T-helper 17 cell (primary cell): ENCODE measurements around the gene LRRC28. TPM values are rescaled to one million over a fixed set of nuclear protein-coding genes. Genes with fewer than 3 reads are reported as not detected.
A peak's percentile ranks its signal among the peaks of the same experiment; 100 is the strongest.
"Not testable (repeated sequence)": the region's sequence is repeated elsewhere in the genome, so short reads cannot be mapped to it uniquely, and the experiment has no call there.

Experiments used
- ATAC-seq: fragments of 150-1000 bp; cut with Tn5 transposase; 2 replicates; pipeline ENCODE4 v1.10.0; 2021; ENCODE audit warnings: mild to moderate bottlenecking, moderate library complexity
- DNase-seq, 3 donors: peaks; one replicate each; pipeline versions ENCODE4 v3.0.0 to v3.0.0-alpha.2; 2020 to 2021
- H3K9me3 ChIP-seq: one replicate; pipeline ENCODE4 v1.7.0; 2013; ENCODE audit warnings: low read length, mild to moderate bottlenecking; ENCODE audit not compliant: control insufficient read depth, poor library complexity, severe bottlenecking
- H3K27ac Mint-ChIP-seq: one replicate; pipeline ENCODE4 v1.8.0; 2022; ENCODE audit warnings: mild to moderate bottlenecking, moderate library complexity, mixed read lengths
- H3K27me3 Mint-ChIP-seq: one replicate; pipeline ENCODE4 v1.8.0; 2022; ENCODE audit warnings: mixed read lengths
- H3K36me3 Mint-ChIP-seq: one replicate; pipeline ENCODE4 v1.8.0; 2022; ENCODE audit warnings: low read depth, mixed read lengths
- H3K4me1 Mint-ChIP-seq: one replicate; pipeline ENCODE4 v1.8.0; 2022; ENCODE audit warnings: mild to moderate bottlenecking, mixed read lengths
- H3K4me3 Mint-ChIP-seq: one replicate; pipeline ENCODE4 v1.8.0; 2022; ENCODE audit warnings: mild to moderate bottlenecking, moderate library complexity, mixed read lengths
- total RNA-seq, 4 donors: library from RNA in 2 of 4; stranded (reverse) in 2 of 4; gene quantifications; one replicate each; pipeline ENCODE4 v1.2.3 and lab custom pipeline; 2022 to 2026

Gene LRRC28
- total RNA-seq, 2 donors from 2014 or later, result 12.6 to 15.6 TPM

DNA sequence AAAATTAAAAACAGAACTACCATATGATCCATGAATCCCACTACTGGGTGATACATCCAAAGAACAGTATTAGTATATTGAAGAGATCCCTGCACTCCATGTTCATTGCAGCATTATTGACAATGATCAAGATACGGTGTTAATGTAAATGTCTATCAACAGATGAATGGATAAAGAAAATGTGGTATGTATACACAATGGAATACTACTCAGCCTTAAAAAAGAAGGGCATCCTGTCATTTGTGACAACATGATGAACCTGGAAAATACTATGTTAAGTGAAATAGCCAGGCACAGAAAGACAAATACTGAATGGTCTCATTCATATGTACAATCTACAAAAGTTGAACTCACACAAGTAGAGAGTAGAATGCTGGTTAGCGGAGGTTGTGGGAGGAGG, 18.5 kb upstream of the LRRC28 start:
- Mint-ChIP-seq H3K27ac (no peak overlapping the region), H3K36me3 (peaks cover 2% of the 10 kb centered on the region), H3K27me3 (no peaks in the 10 kb centered on the region), H3K4me3 (no peak overlapping the region), H3K4me1 (no peaks in the 10 kb centered on the region)
- ATAC-seq (no peak), DNase-seq (no peak)
- H3K9me3 ChIP-seq, result peaks cover 3% of the 10 kb centered on the region

DNA sequence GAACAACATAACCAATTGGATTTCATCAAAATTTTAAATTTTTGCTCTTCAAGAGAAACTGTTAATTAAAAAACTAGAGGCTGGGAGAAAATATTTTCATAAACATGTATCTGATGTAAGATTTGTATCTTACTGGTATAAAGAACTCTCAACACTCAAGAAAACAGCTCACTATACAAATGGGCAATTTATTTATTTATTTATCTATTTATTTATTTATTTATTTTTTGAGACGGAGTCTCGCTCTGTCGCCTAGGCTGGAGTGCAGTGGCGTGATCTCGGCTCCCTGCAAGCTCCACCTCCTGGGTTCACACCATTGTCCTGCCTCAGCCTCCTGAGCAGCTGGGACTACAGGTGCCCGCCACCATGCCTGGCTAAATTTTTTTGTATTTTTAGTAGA, 17.1 kb upstream of the LRRC28 start:
- not testable (repeated sequence) for H3K9me3 ChIP-seq, ATAC-seq, H3K36me3 Mint-ChIP-seq, DNase-seq, H3K27me3 Mint-ChIP-seq, H3K27ac Mint-ChIP-seq, H3K4me3 Mint-ChIP-seq, H3K4me1 Mint-ChIP-seq

DNA sequence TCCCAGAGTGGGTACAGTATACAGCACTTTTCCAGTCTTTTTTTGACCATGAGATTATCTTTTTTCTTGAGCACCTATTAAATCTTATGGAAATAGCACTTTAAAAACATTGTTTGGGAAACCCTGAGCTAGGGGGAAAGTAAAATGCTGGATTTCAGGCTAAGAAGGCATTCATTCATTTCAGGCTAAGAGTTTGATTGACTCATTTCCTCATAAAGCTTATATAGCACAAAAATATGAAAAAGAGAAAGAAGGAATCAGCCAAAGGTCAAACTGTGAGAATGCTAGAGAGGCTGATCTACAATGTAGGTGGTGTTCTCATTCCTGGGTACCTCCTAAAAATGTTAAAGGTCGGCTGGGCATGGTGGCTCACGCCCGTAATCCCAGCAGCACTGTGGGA, 12.4 kb upstream of the LRRC28 start:
- DNase-seq, result no peak
- no peaks in the 10 kb centered on the region for H3K9me3 ChIP-seq
- Mint-ChIP-seq H3K27ac (no peak overlapping the region), H3K4me3 (no peak overlapping the region), H3K4me1 (peaks cover 2% of the 10 kb centered on the region), H3K36me3 (peaks cover 6% of the 10 kb centered on the region), H3K27me3 (peaks cover 11% of the 10 kb centered on the region)
- ATAC-seq, result no peak

DNA sequence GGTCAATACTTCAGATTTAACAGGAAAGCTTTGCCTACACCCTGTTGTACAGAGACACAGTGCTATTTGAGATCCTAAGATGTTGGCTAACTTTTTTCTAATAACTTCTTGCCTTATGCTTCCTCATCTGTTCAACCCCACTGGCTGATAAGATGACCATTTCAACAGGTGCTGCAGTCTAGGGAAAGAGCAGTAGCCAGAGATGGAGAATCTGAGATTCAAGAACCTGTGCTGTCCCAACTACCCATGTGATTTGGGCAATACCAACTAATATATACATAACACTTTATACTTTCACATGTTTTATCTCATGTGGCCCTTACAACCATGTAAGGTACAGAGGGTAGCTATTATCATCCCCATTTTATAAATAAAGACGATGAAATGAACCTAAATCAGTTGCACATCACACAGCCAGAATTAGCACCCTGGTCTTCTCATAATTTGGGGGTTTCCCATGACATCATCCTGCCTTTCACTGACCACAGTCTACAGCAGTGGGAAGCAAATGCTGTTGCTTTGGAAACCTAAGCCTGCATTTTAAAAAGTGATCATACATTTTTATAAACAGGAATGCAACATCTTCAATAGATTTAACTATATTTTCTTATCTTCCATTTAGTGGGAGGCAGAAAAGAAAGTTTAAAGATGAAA, 11.6 kb upstream of the LRRC28 start:
- DNase-seq, result no peak
- no peak overlapping the region for H3K27ac Mint-ChIP-seq
- H3K9me3 ChIP-seq, result no peaks in the 10 kb centered on the region

DNA sequence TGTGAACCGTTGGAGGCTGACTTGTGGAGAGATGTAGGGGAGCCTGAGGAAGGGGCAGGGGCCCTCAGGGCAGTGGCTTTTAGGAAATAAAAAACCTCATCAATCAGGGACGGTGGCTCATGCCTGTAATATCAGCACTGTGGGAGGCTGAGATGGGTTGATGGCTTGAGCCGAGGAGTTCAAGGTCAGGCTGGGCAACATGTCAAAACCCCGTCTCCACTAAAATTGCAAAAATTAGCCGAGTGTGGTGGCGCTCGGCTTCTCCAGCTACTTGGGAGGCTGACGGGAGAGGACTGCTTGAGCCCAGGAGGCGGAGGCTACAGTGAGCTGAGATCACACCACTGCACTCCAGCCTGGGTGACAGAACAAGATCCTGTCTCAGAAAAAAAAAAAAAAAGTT, 9.5 kb upstream of the LRRC28 start:
- ATAC-seq (no peak), DNase-seq (no peak)
- no peaks in the 10 kb centered on the region for H3K9me3 ChIP-seq
- Mint-ChIP-seq H3K4me1 (peaks cover 2% of the 10 kb centered on the region), H3K4me3 (no peak overlapping the region), H3K27ac (no peak overlapping the region), H3K27me3 (peaks cover 11% of the 10 kb centered on the region), H3K36me3 (peaks cover 4% of the 10 kb centered on the region)

More for the DNA sequence above, 11.6 kb upstream of the LRRC28 start:
- Mint-ChIP-seq H3K4me1 (peaks cover 2% of the 10 kb centered on the region), H3K36me3 (peaks cover 6% of the 10 kb centered on the region), H3K4me3 (no peak overlapping the region), H3K27me3 (peaks cover 11% of the 10 kb centered on the region)
- ATAC-seq, result peak; percentile 57

DNA sequence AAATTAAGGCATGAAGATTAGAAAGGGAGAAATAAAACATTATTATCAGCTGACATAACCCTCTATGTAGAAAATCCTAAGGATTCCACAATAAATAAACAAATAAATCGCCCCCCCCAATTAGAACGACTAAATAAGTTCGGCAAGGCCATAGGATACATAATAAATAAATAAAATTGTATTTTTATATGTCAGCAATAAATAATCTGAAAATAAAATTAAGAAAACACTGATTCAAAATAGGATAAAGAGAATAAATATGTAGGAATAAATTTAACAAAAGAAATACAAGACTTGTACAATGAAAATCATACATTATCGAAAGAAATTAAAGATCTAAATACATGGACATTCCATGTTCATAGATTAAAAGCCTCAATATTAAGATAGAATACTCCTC, 7.0 kb upstream of the LRRC28 start:
- no peak overlapping the region for H3K27ac Mint-ChIP-seq
- no peak overlapping the region for H3K4me3 Mint-ChIP-seq
- peaks cover 2% of the 10 kb centered on the region for H3K4me1 Mint-ChIP-seq
- ATAC-seq (no peak), DNase-seq (no peak)
- H3K9me3 ChIP-seq, result no peaks in the 10 kb centered on the region
- H3K27me3 Mint-ChIP-seq, result peaks cover 11% of the 10 kb centered on the region
- H3K36me3 Mint-ChIP-seq, result no peaks in the 10 kb centered on the region

DNA sequence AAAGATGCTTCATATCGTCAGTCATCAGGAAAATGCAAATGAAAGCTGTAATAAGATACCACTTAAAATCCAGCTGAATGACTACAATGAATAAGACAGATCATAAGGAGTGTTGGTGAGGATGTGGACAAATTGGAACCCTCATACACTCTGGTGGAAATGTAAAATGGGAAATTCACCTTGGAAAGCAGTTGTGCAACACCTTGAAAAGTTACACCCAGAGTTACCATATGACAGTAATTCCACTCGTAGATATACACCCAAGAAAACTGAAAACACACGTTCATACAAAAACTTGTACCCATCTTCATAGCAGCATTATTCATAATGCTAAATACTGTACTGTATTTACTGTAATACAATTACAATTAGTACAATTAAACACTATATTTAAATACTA, 4.2 kb upstream of the LRRC28 start:
- Mint-ChIP-seq H3K4me3 (no peak overlapping the region), H3K36me3 (no peaks in the 10 kb centered on the region), H3K27ac (no peak overlapping the region), H3K4me1 (peaks cover 6% of the 10 kb centered on the region), H3K27me3 (peaks cover 11% of the 10 kb centered on the region)
- no peak for DNase-seq
- no peaks in the 10 kb centered on the region for H3K9me3 ChIP-seq
- ATAC-seq, result no peak

DNA sequence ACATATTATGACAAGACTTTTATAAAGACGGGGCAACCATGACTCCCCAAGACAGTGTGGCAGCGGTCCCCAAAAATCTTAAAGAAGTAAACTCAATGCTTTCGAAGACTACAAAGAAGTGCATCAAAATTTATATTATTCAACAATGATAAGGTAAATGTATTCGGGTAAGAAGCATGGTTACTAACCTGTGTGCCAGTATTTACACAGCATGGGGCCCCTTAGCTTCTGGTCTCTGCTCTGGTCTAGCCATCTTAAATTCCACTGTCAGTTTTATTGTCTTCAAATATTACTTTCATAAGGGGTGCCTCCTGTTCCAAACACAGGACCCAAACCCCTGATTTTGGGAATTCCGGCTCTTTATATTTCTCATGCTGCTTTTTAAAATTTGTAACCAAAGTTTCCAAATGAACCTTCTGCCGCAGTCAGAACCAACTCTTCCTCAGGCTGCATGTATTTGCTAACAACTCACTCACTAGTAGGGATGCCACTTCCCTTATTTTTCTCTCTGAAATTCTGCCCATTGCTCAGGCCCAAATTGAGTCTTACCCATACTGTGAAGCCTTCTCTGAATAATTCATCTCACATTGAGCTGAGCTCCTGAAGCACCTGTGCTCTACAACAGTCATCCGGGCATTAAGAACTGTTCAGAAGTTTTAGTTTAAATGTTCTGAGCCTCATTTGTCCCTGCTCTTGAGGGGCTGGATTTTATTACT, 3.1 kb upstream of the LRRC28 start:
- no peak overlapping the region for H3K27ac Mint-ChIP-seq
- peaks cover 3% of the 10 kb centered on the region for H3K27me3 Mint-ChIP-seq
- no peaks in the 10 kb centered on the region for H3K36me3 Mint-ChIP-seq
- peaks cover 11% of the 10 kb centered on the region for H3K4me1 Mint-ChIP-seq
- no peak for DNase-seq
- H3K9me3 ChIP-seq, result no peaks in the 10 kb centered on the region
- ATAC-seq, result no peak
- H3K4me3 Mint-ChIP-seq, result no peak overlapping the region

DNA sequence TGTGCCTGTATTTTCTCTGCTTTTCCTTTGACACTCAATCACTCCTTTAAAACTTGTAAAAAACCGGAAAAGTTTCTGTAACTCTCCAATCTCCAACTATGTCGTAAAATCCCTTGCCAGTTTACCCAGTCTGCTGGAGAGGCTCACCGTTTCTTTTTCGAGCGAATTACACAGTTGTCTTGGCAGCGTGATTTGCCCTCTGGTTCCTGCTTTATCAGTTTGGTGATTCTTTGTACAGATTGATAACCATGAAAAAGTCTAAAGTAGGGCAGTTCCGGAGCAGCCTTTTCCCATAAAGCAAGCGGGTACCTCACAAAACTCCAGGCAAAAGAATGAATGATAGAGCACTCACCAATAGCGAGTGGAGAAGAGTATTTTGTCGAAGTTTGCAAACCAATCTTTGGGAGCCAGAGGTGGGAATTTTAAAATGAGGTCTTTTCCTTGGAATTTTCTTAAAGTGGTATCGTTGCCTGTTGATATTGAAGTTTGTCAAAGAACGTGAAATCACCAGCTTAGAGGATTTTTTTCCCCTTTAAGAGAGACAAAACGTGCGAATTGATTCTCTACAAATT, 1.9 kb upstream of the LRRC28 start, which contains the start of gene TTC23:
TSS of gene TTC23 (minus strand) at position 312 of the 572 bp plus-strand sequence. CDS start 20,869 bp downstream, outside the sequence.
- Mint-ChIP-seq H3K4me1 (peaks cover 18% of the 10 kb centered on the region), H3K4me3 (no peak within 1 kb of the TSS), H3K27ac (no peak within 1 kb of the TSS), H3K27me3 (no peaks in the 10 kb centered on the region), H3K36me3 (peaks cover 2% of the 10 kb centered on the region)
- no peak for DNase-seq
- no peak for ATAC-seq
- H3K9me3 ChIP-seq, result no peaks in the 10 kb centered on the region

DNA sequence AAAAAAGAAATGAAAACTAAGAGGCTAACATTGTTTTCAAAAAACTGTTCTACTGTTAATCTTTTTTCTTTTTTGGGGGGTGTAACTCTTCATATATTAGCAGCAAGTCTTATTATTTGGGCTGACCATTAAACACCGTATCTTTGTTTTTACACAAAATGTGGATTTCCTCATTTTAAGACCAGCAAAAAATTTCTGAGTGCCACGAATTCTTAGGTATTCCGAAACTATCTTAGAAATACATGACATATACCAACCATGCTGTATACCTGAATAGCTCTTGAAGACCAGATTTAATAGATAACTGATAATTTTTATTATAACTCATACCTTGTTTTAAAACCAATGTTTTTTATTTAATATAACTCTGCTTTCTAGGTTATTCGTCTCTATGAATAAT, 1.3 kb upstream of the LRRC28 start:
- Mint-ChIP-seq H3K4me3 (no peak overlapping the region), H3K4me1 (peaks cover 18% of the 10 kb centered on the region), H3K27ac (no peak overlapping the region), H3K27me3 (no peaks in the 10 kb centered on the region), H3K36me3 (peaks cover 2% of the 10 kb centered on the region)
- H3K9me3 ChIP-seq, result no peaks in the 10 kb centered on the region
- no peak for ATAC-seq
- no peak for DNase-seq

DNA sequence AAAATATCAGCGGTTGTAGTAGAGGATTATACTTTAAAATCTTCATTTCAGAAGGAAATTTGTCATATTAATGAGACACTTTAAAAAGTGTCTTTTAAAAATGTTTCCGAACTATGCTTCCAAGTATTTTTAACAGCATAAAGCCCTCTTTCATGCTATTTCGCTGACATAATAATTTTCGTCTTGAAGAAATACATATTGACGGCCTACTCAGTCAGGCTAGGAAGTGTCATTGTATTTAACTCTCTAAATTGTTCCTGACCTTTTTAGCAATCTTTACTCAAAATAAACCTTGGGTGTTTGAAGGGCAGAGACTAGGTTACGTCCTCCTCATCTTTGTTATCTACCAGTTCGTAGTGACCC, 806 bp upstream of the LRRC28 start:
- Mint-ChIP-seq H3K4me1 (peaks cover 18% of the 10 kb centered on the region), H3K4me3 (peak overlapping the region; percentile 85), H3K27ac (peak overlapping the region; percentile 54), H3K36me3 (peaks cover 2% of the 10 kb centered on the region), H3K27me3 (no peaks in the 10 kb centered on the region)
- DNase-seq (no peak), ATAC-seq (no peak)
- H3K9me3 ChIP-seq, result no peaks in the 10 kb centered on the region

DNA sequence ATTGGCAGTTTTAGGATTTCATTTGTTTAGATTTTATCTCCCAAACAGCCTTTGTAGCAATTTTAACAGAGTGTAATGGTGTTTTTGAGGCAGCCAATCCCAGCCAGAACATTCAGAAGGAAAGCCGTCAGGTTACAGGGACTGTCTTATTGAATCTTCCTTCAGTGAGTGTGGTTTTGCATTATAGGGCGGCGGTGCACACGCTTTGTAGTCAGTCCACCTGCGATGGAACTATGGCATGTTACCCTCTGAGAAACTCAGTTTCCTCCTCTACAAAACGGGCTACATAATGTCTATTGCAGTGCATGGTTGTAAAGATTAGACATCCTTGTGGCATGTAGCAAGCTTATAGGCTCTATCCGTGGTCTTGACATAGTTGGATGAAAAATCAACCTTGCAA, 1.0 kb downstream of the LRRC28 start:
- no peaks in the 10 kb centered on the region for H3K9me3 ChIP-seq
- H3K27ac Mint-ChIP-seq, result no peak overlapping the region
- no peaks in the 10 kb centered on the region for H3K27me3 Mint-ChIP-seq
- DNase-seq (no peak), ATAC-seq (no peak)
- peak overlapping the region; percentile 85 for H3K4me3 Mint-ChIP-seq
- H3K36me3 Mint-ChIP-seq, result peaks cover 3% of the 10 kb centered on the region
- peaks cover 18% of the 10 kb centered on the region for H3K4me1 Mint-ChIP-seq

DNA sequence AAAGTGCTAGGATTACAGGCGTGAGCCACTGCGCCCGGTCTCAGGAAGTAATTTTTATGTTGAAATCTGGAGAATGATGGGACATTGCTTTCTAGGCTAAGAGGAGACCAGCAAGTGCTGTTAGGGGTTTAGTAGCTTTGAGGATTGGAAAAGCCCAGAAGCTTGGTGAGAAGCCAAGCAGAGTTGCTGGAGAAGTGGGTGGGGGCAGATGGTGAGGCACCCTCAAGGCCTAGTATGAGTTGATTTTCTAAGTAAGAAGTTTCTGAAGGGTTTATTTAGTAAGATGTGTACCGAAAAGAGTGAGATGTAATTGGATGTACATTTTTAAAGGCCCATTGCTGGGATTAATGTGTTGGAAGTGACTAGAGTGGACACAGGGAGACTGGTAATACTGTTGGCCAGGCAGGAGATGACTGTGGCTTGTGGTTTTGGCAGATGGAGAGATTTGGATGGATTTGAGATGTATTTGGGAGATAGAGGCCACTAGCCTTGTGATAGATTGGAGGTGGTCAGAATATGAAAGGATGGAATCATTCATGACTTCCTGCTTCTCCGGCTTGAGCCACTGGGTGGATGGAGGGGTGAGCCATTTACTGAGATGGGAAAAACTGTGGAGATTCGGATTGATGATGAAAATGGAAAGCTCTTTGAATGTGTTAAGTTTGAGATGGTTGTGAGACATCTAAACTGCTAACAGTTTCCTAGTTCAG, 2.3 kb downstream of the LRRC28 start:
- ATAC-seq (no peak), DNase-seq (no peak)
- Mint-ChIP-seq H3K4me3 (no peak overlapping the region), H3K27ac (no peak overlapping the region), H3K4me1 (peaks cover 18% of the 10 kb centered on the region), H3K27me3 (no peaks in the 10 kb centered on the region), H3K36me3 (peaks cover 9% of the 10 kb centered on the region)
- H3K9me3 ChIP-seq, result no peaks in the 10 kb centered on the region
